DMS53 (cell line): ENCODE measurements around the gene GRIK3.
A peak's percentile ranks its signal among the peaks of the same experiment; 100 is the strongest.

ENCODE experiments used
- DNase-seq: peaks from one replicate; lab custom pipeline; 2025; lab: John Stamatoyannopoulos, UW

Gene GRIK3

GRCh38 chr1:37015713-37016112 lies 18.6 kb downstream of the GRIK3 start:
- no peak for DNase-seq

DNA sequence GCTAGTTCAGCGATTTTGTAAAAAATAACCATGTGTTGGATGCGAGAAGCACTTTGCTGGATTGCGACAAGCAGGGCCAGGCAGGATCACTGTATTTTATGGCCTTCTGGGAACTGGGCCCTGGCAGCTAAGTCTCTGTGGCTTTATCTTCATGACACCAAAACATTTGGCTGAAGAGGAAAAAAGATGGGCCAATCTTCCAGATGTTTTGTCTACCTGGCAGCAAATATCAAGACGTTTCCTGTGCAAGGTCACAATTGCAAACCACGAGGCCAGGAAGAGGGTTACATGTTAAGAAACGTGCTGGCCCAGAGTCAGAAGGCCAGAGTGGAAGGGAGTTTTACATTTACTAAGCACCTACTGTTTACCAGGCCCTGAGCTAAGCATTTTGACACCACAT lies 22.1 kb downstream of the GRIK3 start:
- no peak for DNase-seq

- no peak for DNase-seq
Observed at GRCh38 chr1:37010011-37010410, 24.3 kb downstream of the GRIK3 start.

DNA sequence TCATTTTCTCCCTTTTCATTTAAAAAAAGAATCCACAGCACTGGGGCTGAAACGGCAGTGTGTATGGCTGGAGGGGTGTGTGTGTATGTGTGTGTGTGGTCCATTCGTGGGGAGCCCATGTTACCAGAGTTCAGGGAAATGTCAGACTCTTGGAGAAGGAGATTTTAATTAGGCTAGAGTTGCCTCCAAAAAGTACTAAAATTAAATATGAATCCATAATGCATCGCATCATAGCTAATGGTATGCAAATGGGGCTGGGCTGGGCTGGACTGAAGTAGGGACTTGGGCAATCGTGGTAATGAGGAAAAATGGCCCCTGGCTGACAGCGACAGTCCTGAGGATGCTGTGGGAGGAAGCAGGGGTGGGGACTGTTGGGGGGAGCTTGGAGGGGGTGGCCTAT lies 24.8 kb downstream of the GRIK3 start:
- DNase-seq = no peak

DNA sequence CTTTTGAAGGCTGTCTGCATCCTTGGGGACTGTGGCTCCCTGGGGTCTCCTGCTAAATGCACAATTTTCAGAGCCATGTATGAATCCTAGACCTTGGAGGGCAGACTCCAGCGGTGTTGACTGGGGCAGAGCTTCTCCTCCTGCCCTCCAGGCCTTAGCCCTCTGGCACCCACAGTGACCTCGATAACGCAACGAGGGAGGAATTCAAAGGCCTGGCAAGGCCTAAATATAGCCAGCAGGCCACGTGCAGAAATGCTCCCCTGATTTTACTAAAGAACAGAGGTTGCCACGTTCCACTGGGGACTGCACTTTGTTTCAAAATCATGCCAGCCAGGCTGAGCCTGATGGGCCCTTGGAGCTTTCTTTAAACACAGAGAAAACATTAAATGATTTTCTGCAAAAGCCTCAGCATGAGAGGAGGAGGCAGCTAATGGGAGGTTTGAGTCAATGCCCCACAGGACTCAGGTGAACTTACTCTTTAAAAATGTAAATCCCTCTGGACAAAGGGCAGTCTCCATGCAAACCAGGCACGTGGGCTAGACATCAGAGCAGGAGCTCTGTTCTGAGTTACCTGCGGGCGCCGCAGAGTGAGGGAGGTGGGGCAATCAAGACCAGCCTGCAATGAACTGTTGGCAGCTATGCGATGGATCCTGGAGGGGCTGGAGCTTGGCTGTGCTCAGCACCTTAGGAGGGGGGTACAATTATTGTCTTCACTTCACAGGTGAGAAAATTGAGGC lies 28.0 kb downstream of the GRIK3 start:
- no peak for DNase-seq

DNA sequence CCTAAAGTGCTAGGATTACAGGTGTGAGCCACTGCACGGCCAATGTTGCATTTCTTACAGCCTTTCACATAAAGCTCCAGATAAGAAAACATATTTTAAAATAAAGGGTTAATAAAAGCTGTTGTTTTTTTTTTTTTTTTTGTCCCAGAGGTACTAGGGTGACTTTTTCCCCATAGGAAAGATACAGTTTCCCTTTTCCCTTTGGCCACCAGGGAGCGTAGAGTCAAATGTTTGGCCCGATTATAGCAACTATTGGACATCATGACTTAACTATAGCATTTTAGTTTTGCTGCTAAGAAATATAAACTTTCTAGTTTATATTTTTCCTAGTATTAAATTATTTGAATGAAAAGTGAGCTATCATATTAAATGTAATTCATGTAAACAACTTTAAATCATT lies 31.4 kb downstream of the GRIK3 start:
- peak; percentile 5 for DNase-seq

DNA sequence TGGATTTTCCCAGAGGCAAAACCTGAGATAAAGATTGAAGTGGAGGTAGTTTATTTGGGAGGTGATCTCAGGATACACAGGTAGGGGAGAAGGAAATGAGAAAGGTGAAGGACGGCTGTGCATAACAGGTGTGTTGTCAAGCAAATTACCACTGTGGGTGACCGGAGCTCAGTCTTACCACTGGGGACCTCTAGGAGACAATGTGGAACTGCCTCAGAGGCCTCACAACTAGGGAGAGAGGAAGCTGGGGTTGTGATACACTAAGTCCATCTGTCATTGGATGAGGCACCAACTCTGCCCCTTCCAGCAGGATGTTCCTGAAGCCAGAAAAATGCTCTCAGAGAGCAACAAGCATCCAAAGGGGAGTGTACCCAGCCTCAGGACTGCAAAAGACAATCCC lies 32.6 kb downstream of the GRIK3 start:
- DNase-seq = no peak

- DNase-seq = no peak
Observed at GRCh38 chr1:36996106-36996505, 38.2 kb downstream of the GRIK3 start.

- no peak for DNase-seq
Observed at GRCh38 chr1:36994868-36995267, 39.4 kb downstream of the GRIK3 start.

DNA sequence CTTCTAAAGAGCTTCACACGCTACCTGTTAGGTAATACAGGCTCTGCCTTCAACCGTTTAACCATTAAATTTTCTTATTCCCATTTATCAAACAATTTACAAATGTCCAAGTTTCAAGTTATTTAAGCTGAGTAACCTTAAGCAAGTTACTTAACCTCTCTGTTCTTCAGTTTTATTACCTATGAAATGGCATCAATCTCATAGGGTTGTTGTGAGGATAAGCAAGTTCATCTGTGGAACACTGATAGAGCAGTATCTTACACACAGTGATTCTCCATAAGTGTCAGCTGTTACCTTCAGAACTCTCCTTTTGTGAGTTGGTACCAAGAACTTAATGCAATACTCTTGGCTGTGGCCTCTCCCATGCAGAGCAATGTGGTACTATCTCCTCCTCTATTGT lies 40.0 kb downstream of the GRIK3 start:
- no peak for DNase-seq

GRCh38 chr1:36992139-36992943 lies 42.0 kb downstream of the GRIK3 start:
- no peak for DNase-seq

DNA sequence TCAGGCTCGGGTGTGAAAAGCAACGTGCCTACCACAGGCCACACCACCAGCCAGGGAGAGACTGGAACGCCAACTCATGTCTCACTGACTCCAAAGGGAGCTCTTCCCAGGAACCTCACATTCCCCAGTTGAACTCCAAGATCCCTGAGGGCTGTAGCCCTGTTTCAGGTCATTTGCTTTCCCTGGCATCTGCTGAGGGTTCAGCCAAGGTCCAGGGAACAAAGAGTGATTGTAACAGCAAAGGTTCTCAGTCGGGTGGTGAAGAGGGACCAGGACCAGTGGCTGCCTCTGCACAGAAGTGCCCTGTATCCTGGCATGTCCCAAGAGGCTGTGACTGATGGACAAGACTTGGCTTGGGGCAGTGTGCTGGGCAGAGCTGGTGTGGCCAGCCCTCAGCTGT lies 42.8 kb downstream of the GRIK3 start:
- no peak for DNase-seq

DNA sequence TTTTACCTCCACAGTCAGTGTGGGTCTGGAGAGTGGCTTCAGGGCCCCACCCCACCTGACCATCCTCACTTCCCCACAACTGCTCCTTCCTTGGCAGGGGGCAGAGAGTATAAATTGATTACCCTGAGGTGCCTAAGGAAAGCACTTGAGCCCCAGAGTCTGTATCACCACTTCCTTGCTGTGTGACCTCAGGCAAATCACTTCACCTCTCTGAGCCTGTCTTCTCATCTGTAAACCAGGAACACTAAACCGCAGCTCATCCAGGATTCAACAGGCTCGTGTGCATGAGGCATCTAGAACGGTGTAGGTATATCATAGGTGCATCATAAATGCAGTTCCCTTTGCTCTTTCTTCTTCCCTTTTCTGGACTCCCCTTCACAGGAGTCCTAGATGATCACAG lies 43.4 kb downstream of the GRIK3 start:
- DNase-seq = no peak

GRCh38 chr1:36989241-36989640 lies 45.1 kb downstream of the GRIK3 start:
- DNase-seq = no peak

- no peak for DNase-seq
Observed at GRCh38 chr1:36988741-36989193, 45.5 kb downstream of the GRIK3 start.

- no peak for DNase-seq
Observed at GRCh38 chr1:36988321-36988720, 46.0 kb downstream of the GRIK3 start.

GRCh38 chr1:36987276-36987675 lies 47.0 kb downstream of the GRIK3 start:
- no peak for DNase-seq

DNA sequence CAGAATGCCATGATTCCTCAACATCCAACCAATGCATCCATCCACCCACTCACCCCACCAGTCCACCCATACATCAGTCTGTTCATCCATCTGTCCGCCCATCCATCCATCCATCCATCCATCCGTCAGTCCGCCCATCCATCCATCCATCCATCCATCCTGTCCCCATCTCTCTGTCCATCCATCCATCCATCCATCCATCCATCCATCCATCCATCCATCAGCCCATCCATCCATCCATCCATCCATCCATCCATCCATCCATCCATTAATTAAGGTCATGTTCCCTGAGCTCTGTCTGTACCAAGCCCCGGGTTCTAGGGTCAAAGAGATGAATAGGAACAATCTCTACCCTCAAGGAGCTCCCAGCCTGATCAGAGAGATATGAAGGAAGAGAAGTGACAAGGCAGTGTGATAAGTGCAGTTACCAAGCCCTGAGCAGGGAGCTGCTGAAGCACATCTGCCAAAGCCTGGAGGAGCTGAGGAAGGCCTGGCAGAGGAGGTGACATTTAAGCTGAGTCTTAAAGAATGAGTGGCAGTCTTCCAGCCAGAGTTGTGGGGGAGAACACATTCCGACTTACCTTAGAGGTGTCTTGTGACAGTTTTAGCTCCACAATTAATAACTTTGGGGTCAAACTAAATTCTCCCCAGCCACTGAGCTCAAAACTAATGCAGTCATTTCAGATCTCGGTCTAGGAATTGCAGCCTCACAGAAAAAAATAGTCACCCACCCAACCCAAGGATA lies 47.9 kb downstream of the GRIK3 start:
- no peak for DNase-seq

GRCh38 chr1:36984675-36985074 lies 49.6 kb downstream of the GRIK3 start:
- DNase-seq = no peak

GRCh38 chr1:36984026-36984425 lies 50.3 kb downstream of the GRIK3 start:
- DNase-seq = no peak

DNA sequence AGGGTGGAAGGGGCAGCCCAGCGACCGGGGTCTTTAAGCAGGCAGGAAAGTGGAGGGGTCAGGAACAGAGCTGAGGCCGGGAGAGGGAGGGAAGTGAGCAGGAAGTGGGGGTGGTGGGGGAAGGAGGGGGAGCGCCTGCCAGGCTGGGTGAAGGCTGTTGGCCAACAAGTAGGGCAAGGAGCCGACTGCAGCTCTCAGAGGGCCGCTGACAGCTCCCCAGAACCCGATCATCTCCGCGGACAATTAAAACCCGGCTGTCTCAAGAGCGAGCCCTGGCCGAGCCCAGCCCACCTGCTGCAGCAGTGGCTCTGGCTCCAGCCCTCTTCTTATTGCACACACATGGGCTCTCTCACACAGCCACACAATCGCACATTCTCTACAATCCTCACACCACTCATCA lies 51.6 kb downstream of the GRIK3 start:
- no peak for DNase-seq

- DNase-seq = peak; percentile 3
Observed at GRCh38 chr1:36981771-36982622, 52.3 kb downstream of the GRIK3 start.
